Measurements from ENCODE around the gene FNDC3B.

FNDC3B gene

GRCh38 chr3:172286548-172287148 lies 247.3 kb downstream of the FNDC3B start:
- no peak for DNase-seq (ENCODE audit: low read depth in 2 of 2)

GRCh38 chr3:172287937-172288477 lies 248.6 kb downstream of the FNDC3B start:
- no peak for DNase-seq (ENCODE audit: low read depth in 2 of 2)

- DNase-seq (ENCODE audit: low read depth in 2 of 2): no peak
Measured at GRCh38 chr3:172288651-172289050, 249.3 kb downstream of the FNDC3B start.

- DNase-seq (ENCODE audit: low read depth in 2 of 2): no peak
Measured at GRCh38 chr3:172289583-172289982, 250.2 kb downstream of the FNDC3B start.

GRCh38 chr3:172290457-172290856 lies 251.1 kb downstream of the FNDC3B start:
- no peak for DNase-seq (ENCODE audit: low read depth in 2 of 2)

GRCh38 chr3:172291650-172292049 lies 252.3 kb downstream of the FNDC3B start:
- no peak for DNase-seq (ENCODE audit: low read depth in 2 of 2)

- no peak for DNase-seq (ENCODE audit: low read depth in 2 of 2)
Measured at GRCh38 chr3:172292422-172292821, 253.0 kb downstream of the FNDC3B start.

GRCh38 chr3:172293093-172293492 lies 253.7 kb downstream of the FNDC3B start:
- DNase-seq (ENCODE audit: low read depth in 2 of 2): no peak

- DNase-seq (ENCODE audit: low read depth in 2 of 2): no peak
Measured at GRCh38 chr3:172294223-172294806, 254.9 kb downstream of the FNDC3B start.

GRCh38 chr3:172296248-172296974 lies 257.0 kb downstream of the FNDC3B start:
- DNase-seq (ENCODE audit: low read depth in 2 of 2): no peak

- DNase-seq (ENCODE audit: low read depth in 2 of 2): no peak
Measured at GRCh38 chr3:172296975-172297332, 257.6 kb downstream of the FNDC3B start.

- DNase-seq (ENCODE audit: low read depth in 2 of 2): no peak
Measured at GRCh38 chr3:172298247-172298646, 258.9 kb downstream of the FNDC3B start.

GRCh38 chr3:172300187-172300586 lies 260.8 kb downstream of the FNDC3B start:
- DNase-seq (ENCODE audit: low read depth in 2 of 2): no peak

- no peak for DNase-seq (ENCODE audit: low read depth in 2 of 2)
Measured at GRCh38 chr3:172300862-172301261, 261.5 kb downstream of the FNDC3B start.

GRCh38 chr3:172302203-172302602 lies 262.8 kb downstream of the FNDC3B start:
- no peak for DNase-seq (ENCODE audit: low read depth in 2 of 2)

GRCh38 chr3:172303181-172303580 lies 263.8 kb downstream of the FNDC3B start:
- DNase-seq (ENCODE audit: low read depth in 2 of 2): no peak

GRCh38 chr3:172303941-172304558 lies 264.7 kb downstream of the FNDC3B start:
- DNase-seq (ENCODE audit: low read depth in 2 of 2): no peak

- no peak for DNase-seq (ENCODE audit: low read depth in 2 of 2)
Measured at GRCh38 chr3:172305552-172305951, 266.2 kb downstream of the FNDC3B start.

GRCh38 chr3:172305974-172306373 lies 266.6 kb downstream of the FNDC3B start:
- no peak for DNase-seq (ENCODE audit: low read depth in 2 of 2)

GRCh38 chr3:172307141-172307560 lies 267.8 kb downstream of the FNDC3B start:
- DNase-seq (ENCODE audit: low read depth in 2 of 2): no peak

GRCh38 chr3:172309059-172309458 lies 269.7 kb downstream of the FNDC3B start:
- DNase-seq (ENCODE audit: low read depth in 2 of 2): no peak

- DNase-seq (ENCODE audit: low read depth in 2 of 2): no peak
Measured at GRCh38 chr3:172309741-172310427, 270.5 kb downstream of the FNDC3B start.

All from stimulated activated CD4-positive, alpha-beta T cell treated with anti-CD3 and anti-CD28 coated beads, Interleukin-12 subunit alpha, Interleukin-12 subunit beta, amount 100 ng/mL, for 24 hours (primary cell).